ENCODE data around the gene NEB. TPM values are rescaled to one million over a fixed set of nuclear protein-coding genes. Genes with fewer than 3 reads are reported as not detected.

NEB gene
- total RNA-seq, 4 donors from 2014 or later, result 0.60 to 7.0 (median 1.4) TPM

DNA sequence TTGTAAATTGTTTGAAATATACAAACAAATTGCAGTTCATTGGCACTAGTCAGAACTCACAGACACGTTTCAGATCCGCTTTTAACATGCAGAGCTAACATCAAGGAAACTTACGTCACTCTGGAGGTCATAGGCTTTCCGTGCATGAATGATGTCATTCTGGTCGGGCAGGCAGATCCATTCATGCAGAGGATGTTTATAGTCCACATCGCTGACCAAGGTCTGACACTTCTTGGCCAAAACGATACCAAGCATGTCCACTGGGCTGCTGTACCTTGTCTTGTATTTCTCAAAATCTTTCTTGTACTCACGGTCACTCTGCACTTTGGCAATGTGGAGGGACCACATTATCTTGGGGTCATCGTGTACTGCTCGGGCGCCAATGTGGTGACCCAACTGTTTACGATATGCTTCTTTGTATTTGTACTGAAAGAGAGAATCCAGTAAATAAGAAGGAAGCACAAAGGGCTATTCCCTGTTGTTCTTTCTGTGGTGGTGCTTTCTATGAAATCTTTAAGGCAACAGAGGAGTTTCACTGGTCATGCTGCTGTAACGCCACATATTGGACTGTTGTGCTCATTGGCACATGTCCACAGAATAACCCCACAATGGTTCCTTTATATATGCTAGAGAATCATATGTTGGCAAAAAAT is 114.8 kb downstream of the NEB start:
- no peak for TF ChIP-seq POLR2A (IDR thresholded peaks at IDR 0.05)
- no peak for TF ChIP-seq EP300 (IDR thresholded peaks at IDR 0.05; ENCODE audit: low read depth)
- TF ChIP-seq POLR2AphosphoS5 (IDR thresholded peaks at IDR 0.05), result no peak
- no peak for TF ChIP-seq CTCF (IDR thresholded peaks at IDR 0.05)
- no peak for DNase-seq
- H3K27me3 ChIP-seq, result no peaks in the 10 kb centered on the region
- no peaks in the 10 kb centered on the region for H3K4me1 ChIP-seq
- 71 to 83% methylated on average over 13 of the region's 13 CpGs for WGBS, 2 donors (ENCODE audit: low coverage in 1 of 2)
- no peak overlapping the region for H3K4me3 ChIP-seq
- intact Hi-C loops (cut with DNase I; ENCODE audit: low total_unique reads) (no loop called here), in situ Hi-C loops (cut with MboI; ENCODE audit: low pct_ligation_motif_present in 1 of 4, low pct_unique_long_range_greater_than_20kb in 1 of 4, low sequenced_read_pairs in 3 of 4) (loop anchor here in 2 of 4 donors (25.0 kb wide), 1 partner anchor 393 kb away; no protein-coding TSS in a partner anchor)
- no peak overlapping the region for H3K27ac ChIP-seq
- no peaks in the 10 kb centered on the region for H3K9me3 ChIP-seq
- H3K36me3 ChIP-seq, result no peaks in the 10 kb centered on the region

DNA sequence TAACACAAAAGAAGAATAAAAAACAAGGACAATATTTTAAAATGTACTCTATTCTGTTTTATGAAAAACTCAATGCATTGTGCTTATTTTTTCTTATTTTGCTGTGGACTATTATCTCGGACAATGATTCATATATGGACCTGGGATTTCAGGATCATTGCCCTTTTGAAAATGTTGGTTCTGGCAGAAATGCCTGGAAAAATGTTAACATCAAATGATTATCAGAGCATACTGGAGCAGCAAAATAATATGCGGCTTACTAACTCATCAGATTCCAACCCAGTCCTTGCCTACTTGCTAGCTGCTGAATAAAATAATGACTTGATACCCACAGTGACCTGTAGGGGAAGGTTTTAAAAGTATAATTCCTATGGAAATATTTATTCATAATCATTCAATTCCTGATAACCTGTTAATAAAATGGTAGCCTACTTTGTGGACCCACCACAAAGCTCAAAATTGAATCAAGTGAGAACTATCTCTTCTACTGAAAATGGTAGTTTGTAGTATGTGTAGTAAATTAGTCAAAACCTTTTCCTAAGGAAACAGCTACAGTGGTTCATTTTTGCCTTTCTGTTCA is 117.4 kb downstream of the NEB start:
- intact Hi-C loops (cut with DNase I; ENCODE audit: low total_unique reads) (no loop called here), in situ Hi-C loops (cut with MboI; ENCODE audit: low pct_ligation_motif_present in 1 of 4, low pct_unique_long_range_greater_than_20kb in 1 of 4, low sequenced_read_pairs in 3 of 4) (loop anchor here in 2 of 4 donors (25.0 kb wide), 1 partner anchor 395 kb away; no protein-coding TSS in a partner anchor)
- whole genome bisulfite sequencing, 2 donors (ENCODE audit: low coverage in 1 of 2), result 92 to 94% methylated on average over 2 of the region's 2 CpGs
- Histone ChIP-seq H3K27me3 (no peaks in the 10 kb centered on the region), H3K4me3 (no peak overlapping the region), H3K9me3 (no peaks in the 10 kb centered on the region), H3K4me1 (no peaks in the 10 kb centered on the region), H3K27ac (no peak overlapping the region), H3K36me3 (no peaks in the 10 kb centered on the region)
- no peak for TF ChIP-seq CTCF (IDR thresholded peaks at IDR 0.05)
- no peak for DNase-seq

DNA sequence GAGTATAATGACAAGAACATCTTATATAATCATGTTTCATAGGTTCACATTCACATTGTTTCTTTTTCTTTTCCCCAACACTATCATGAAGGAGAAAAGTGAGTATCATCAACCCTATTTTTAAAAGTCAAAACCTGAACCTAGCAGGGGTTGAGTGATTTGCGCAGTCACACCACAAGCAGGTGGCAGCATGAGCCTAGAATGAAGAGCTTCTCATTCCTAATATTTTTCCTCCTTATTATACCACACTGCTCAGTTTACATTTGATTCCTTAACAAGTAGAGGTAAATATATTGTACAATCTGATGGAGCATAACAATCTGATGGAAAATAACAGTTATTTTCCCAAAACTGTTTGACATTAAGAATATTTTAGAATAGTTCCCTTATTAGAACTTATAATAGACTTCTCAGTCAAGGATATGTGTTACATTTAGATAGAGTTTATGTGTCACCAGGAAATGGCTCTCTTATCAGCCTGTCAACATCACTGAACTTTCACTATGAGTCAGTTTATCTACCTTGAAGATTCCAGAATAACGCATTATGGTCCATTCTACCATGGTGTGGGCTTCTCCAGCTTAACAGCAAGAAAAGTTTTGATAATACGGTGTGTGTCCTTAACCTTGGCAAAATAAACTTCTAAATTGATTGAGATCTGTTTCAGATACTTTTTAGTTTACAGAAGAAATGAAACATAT is 119.5 kb downstream of the NEB start:
- H3K27ac ChIP-seq, result no peak overlapping the region
- TF ChIP-seq POLR2A (IDR thresholded peaks at IDR 0.05) (no peak), CTCF (IDR thresholded peaks at IDR 0.05) (no peak), POLR2AphosphoS5 (IDR thresholded peaks at IDR 0.05) (no peak), EP300 (IDR thresholded peaks at IDR 0.05; ENCODE audit: low read depth) (no peak)
- DNase-seq, result no peak
- WGBS, 2 donors (ENCODE audit: low coverage in 1 of 2), result 88 to 91% methylated on average over 3 of the region's 3 CpGs
- H3K36me3 ChIP-seq, result no peaks in the 10 kb centered on the region
- in situ Hi-C loops (cut with MboI; ENCODE audit: low pct_ligation_motif_present in 1 of 4, low pct_unique_long_range_greater_than_20kb in 1 of 4, low sequenced_read_pairs in 3 of 4), result loop anchor here in 2 of 4 donors (25.0 kb wide), 1 partner anchor 398 kb away; no protein-coding TSS in a partner anchor
- H3K9me3 ChIP-seq, result no peaks in the 10 kb centered on the region
- intact Hi-C loops (cut with DNase I; ENCODE audit: low total_unique reads), result no loop called here
- H3K4me3 ChIP-seq, result no peak overlapping the region
- no peaks in the 10 kb centered on the region for H3K4me1 ChIP-seq
- H3K27me3 ChIP-seq, result no peaks in the 10 kb centered on the region

- WGBS, 2 donors (ENCODE audit: low coverage in 1 of 2), result 86 to 93% methylated on average over 2 to 5 of the region's 5 CpGs
- no peak overlapping the region for H3K27ac ChIP-seq
- in situ Hi-C loops (cut with MboI; ENCODE audit: low pct_ligation_motif_present in 1 of 4, low pct_unique_long_range_greater_than_20kb in 1 of 4, low sequenced_read_pairs in 3 of 4), result loop anchor here in 2 of 4 donors (25.0 kb wide), 1 partner anchor 398 kb away; no protein-coding TSS in a partner anchor
- H3K9me3 ChIP-seq, result no peaks in the 10 kb centered on the region
- H3K4me3 ChIP-seq, result no peak overlapping the region
- DNase-seq, result no peak
- no peaks in the 10 kb centered on the region for H3K27me3 ChIP-seq
- H3K36me3 ChIP-seq, result no peaks in the 10 kb centered on the region
- no peaks in the 10 kb centered on the region for H3K4me1 ChIP-seq
- TF ChIP-seq CTCF (IDR thresholded peaks at IDR 0.05) (no peak), POLR2AphosphoS5 (IDR thresholded peaks at IDR 0.05) (no peak), POLR2A (IDR thresholded peaks at IDR 0.05) (no peak)
- intact Hi-C loops (cut with DNase I; ENCODE audit: low total_unique reads), result no loop called here
These were observed 120.1 kb downstream of the NEB start for GRCh38 chr2:151614159-151614558.

Data from transverse colon (tissue), 4 donors.